DOHH2 (cell line): Measurements from ENCODE around the gene LSR.

Experiments used
- H3F3A ChIP-seq: fragments of 200-600 bp; sonication (generic), shearing (Covaris generic); 2 replicates; pipeline ENCODE4 v1.6.0; 2016; ENCODE audit warnings: antibody characterized with exemption, mild to moderate bottlenecking; ENCODE audit not compliant: control insufficient read depth, insufficient read depth
- H3K27ac ChIP-seq: fragments of 200-600 bp; sonication (generic); 2 replicates; pipeline ENCODE4 v1.5.1; 2014; ENCODE audit warnings: low read depth, mild to moderate bottlenecking, low read length, moderate library complexity
- H3K27me3 ChIP-seq: fragments of 200-600 bp; sonication (generic); 2 replicates; pipeline ENCODE4 v1.6.1; 2014; ENCODE audit warnings: mild to moderate bottlenecking, low read length, mixed read lengths; ENCODE audit not compliant: control insufficient read depth
- H3K36me3 ChIP-seq: fragments of 200-600 bp; sonication (generic); 2 replicates; pipeline ENCODE4 v1.6.1; 2014; ENCODE audit warnings: mild to moderate bottlenecking, low read length, moderate library complexity, mixed read lengths; ENCODE audit not compliant: control insufficient read depth
- H3K4me1 ChIP-seq: fragments of 200-600 bp; sonication (generic); 2 replicates; pipeline ENCODE4 v1.6.1; 2014; ENCODE audit warnings: mild to moderate bottlenecking, low read length, mixed read lengths; ENCODE audit not compliant: control insufficient read depth
- H3K4me2 ChIP-seq: fragments of 200-600 bp; sonication (generic); 2 replicates; pipeline ENCODE4 v1.6.0; 2014; ENCODE audit warnings: mild to moderate bottlenecking, low read length, moderate library complexity
- H3K4me3 ChIP-seq: fragments of 200-600 bp; sonication (generic); 2 replicates; pipeline ENCODE4 v1.5.1; 2014; ENCODE audit warnings: mild to moderate bottlenecking, low read length, mixed read lengths
- H3K79me2 ChIP-seq: fragments of 200-600 bp; sonication (generic); 2 replicates; pipeline ENCODE4 v1.6.1; 2014; ENCODE audit warnings: mild to moderate bottlenecking, low read length, mixed read lengths; ENCODE audit not compliant: control insufficient read depth
- H3K9me2 ChIP-seq: fragments of 200-600 bp; sonication (generic); replicated peaks from 2 replicates; pipeline ENCODE4 v1.6.1; 2014; ENCODE audit warnings: mild to moderate bottlenecking, low read length, mixed read lengths; ENCODE audit not compliant: control insufficient read depth
- H3K9me3 ChIP-seq: fragments of 200-600 bp; sonication (generic); 2 replicates; pipeline ENCODE4 v1.6.1; 2014; ENCODE audit warnings: antibody characterized with exemption, low read length, mixed read lengths; ENCODE audit not compliant: control insufficient read depth, insufficient read depth
- H4K20me1 ChIP-seq: fragments of 200-600 bp; sonication (generic); 2 replicates; pipeline ENCODE4 v1.6.0; 2014; ENCODE audit warnings: low read depth, mild to moderate bottlenecking, antibody characterized with exemption, low read length, moderate library complexity; ENCODE audit not compliant: control insufficient read depth, insufficient read depth
- EZH2phosphoT487 ChIP-seq: fragments of 200-600 bp; sonication (generic); IDR thresholded peaks from 2 replicates; pipeline ENCODE4 v1.6.1; 2017; ENCODE audit warnings: borderline replicate concordance, mild to moderate bottlenecking, antibody characterized with exemption, low read length, moderate library complexity, mixed read lengths
- TF ChIP-seq, protein P1 (sequence below): fragments of 200-600 bp; sonication (generic); IDR thresholded peaks from one replicate; pipeline ENCODE4 v1.5.1; 2014; ENCODE audit warnings: antibody characterized with exemption, mild to moderate bottlenecking, low read depth, low read length; ENCODE audit not compliant: poor library complexity, severe bottlenecking

LSR gene

DNA sequence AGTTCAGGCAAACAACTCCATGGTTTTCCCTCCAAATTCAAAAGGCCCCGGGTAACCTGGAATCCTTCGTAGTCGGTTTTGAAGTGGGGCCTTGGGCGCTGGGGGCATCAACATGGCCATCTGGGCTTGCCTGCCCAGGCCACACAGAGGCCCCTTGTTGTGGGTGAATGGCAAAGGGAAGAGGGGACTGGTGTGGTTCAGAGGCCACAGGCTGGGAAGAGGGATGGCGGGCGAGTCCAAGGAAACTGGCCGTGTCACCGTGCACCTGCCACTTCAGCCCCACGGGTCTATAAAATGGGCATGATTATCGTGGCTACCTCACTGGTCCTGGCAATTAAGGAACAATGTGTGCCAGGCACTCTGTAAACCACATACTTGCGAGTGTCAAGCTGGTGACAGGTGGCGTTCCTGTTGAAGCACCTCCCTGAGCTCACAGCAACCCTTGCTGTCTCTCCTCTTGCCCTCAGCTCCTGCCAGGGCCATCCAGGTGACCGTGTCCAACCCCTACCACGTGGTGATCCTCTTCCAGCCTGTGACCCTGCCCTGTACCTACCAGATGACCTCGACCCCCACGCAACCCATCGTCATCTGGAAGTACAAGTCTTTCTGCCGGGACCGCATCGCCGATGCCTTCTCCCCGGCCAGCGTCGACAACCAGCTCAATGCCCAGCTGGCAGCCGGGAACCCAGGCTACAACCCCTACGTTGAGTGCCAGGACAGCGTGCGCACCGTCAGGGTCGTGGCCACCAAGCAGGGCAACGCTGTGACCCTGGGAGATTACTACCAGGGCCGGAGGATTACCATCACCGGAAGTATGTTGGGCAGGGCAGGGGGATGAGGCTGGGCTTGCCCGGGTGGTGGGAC is 1.3 kb downstream of the LSR start:
- TF ChIP-seq, protein P1, sequence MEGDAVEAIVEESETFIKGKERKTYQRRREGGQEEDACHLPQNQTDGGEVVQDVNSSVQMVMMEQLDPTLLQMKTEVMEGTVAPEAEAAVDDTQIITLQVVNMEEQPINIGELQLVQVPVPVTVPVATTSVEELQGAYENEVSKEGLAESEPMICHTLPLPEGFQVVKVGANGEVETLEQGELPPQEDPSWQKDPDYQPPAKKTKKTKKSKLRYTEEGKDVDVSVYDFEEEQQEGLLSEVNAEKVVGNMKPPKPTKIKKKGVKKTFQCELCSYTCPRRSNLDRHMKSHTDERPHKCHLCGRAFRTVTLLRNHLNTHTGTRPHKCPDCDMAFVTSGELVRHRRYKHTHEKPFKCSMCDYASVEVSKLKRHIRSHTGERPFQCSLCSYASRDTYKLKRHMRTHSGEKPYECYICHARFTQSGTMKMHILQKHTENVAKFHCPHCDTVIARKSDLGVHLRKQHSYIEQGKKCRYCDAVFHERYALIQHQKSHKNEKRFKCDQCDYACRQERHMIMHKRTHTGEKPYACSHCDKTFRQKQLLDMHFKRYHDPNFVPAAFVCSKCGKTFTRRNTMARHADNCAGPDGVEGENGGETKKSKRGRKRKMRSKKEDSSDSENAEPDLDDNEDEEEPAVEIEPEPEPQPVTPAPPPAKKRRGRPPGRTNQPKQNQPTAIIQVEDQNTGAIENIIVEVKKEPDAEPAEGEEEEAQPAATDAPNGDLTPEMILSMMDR: no peak
- TF ChIP-seq EZH2phosphoT487: no peak
- Histone ChIP-seq H3K4me2 (peak overlapping the region; percentile 87), H3K9me3 (no peaks in the 10 kb centered on the region), H3K27ac (no peak overlapping the region), H3K36me3 (peaks cover 34% of the 10 kb centered on the region), H4K20me1 (peaks cover 4% of the 10 kb centered on the region; the same call in 1 of the 2 replicates), H3K4me3 (peak overlapping the region; percentile 92), H3K9me2 (no peaks in the 10 kb centered on the region), H3K4me1 (peaks cover 18% of the 10 kb centered on the region), H3K27me3 (peaks cover 12% of the 10 kb centered on the region), H3K79me2 (peaks cover 24% of the 10 kb centered on the region), H3F3A (peaks cover 19% of the 10 kb centered on the region)

DNA sequence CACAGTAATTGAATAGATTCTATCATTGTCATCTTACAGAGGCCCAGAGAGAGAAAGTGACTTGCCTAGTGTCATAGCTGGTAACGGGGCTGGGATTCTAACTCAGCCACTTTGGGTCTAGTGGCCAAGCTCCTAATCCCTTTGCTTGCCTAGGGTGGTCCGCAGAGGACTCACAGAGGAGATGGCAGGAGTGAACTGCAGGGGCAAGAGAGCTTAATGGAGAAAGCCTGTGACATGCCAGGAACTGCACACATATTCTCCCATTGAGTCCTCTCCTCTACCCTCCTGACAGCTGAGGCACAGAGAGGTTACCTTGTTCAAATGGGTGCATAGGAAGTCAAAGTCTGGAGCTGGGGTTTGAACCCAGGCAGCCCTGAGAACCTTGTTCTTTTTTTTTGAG is 2.7 kb downstream of the LSR start:
- peaks cover 4% of the 10 kb centered on the region; the same call in 1 of the 2 replicates for H4K20me1 ChIP-seq
- peaks cover 19% of the 10 kb centered on the region for H3K4me1 ChIP-seq
- TF ChIP-seq EZH2phosphoT487: no peak
- TF ChIP-seq, protein P1: no peak
- no peaks in the 10 kb centered on the region for H3K9me3 ChIP-seq
- H3K36me3 ChIP-seq: peaks cover 41% of the 10 kb centered on the region
- H3K27ac ChIP-seq: no peak overlapping the region
- H3K9me2 ChIP-seq: no peaks in the 10 kb centered on the region
- H3K4me3 ChIP-seq: no peak overlapping the region
- H3F3A ChIP-seq: peaks cover 18% of the 10 kb centered on the region
- peaks cover 24% of the 10 kb centered on the region for H3K79me2 ChIP-seq
- H3K27me3 ChIP-seq: peaks cover 7% of the 10 kb centered on the region
- no peak overlapping the region for H3K4me2 ChIP-seq

DNA sequence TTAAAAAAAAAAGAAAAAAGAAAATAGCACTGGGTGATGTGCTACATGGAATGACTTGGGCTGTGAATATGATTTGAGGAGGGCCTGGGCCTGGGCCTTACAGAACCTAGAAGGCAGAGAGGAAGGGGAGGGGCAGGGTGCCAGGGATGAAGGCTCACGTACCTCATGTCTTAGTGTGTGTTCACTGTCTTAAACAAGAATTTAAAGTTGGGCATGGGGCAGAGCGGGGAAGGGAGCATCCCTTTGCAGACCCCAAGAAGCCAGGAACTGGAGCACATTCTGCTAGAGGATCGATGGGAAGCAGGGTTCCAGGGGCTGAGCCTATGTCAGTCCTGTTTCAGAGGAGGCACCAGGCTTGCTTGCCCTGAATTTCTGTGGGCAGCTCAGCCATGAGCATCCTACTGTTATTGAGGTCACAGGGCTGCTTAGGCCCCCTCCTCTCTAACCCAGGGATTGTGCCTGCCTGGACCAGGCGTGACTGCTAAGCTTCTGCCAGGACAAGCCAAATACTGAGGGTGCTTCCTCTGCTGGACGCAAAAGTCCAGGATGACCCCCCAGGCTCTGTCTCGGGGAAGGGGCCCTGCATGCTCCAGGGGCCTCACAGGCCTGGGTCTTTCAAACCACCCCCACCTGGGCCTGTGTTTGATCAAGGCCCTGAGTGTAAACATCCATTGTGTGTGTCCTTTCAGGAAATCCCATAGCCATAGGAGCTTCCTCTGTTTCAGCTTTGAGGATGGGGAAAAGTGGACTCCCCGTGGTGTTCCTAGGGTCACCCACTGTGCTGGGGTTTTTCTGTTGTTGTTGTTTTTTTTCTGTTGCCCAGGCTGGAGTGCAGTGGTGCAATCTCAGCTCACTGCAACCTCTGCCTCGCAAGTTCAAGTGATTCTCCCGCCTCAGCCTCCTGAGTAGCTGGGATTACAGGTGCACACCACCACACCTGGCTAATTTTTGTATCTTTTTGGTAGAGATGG is 4.8 kb downstream of the LSR start:
- Histone ChIP-seq H3K27me3 (no peaks in the 10 kb centered on the region), H3K4me1 (peaks cover 13% of the 10 kb centered on the region), H3K9me2 (no peaks in the 10 kb centered on the region), H3K79me2 (peaks cover 24% of the 10 kb centered on the region), H3F3A (peaks cover 6% of the 10 kb centered on the region; the same call in 1 of the 2 replicates), H3K4me2 (no peak overlapping the region), H3K36me3 (peaks cover 41% of the 10 kb centered on the region), H3K4me3 (no peak overlapping the region), H3K9me3 (no peaks in the 10 kb centered on the region), H3K27ac (no peak overlapping the region), H4K20me1 (peaks cover 4% of the 10 kb centered on the region)
- TF ChIP-seq, protein P1: no peak
- no peak for TF ChIP-seq EZH2phosphoT487
